Measurements from ENCODE around the gene KLC1. TPM values are rescaled to one million over a fixed set of nuclear protein-coding genes. Genes with fewer than 3 reads are reported as not detected.
"Not testable (repeated sequence)": the region's sequence is repeated elsewhere in the genome, so short reads cannot be mapped to it uniquely, and the experiment has no call there.

Gene KLC1
- total RNA-seq, 2 donors from 2014 or later, result 168 to 287 TPM

- Histone ChIP-seq H3K27ac (no peak overlapping the region), H3K36me3 (peaks cover 3 to 11% of the 10 kb centered on the region in 2 donors), H3K27me3 (replicated peaks; ENCODE audit: insufficient read depth) (no peaks in the 10 kb centered on the region), H3K4me3 (no peak overlapping the region), H3K9me3 (no peaks in the 10 kb centered on the region), H3K4me1 (replicated peaks) (peaks cover 6% of the 10 kb centered on the region)
- TF ChIP-seq POLR2A (IDR thresholded peaks at IDR 0.05) (no peak), CTCF (IDR thresholded peaks at IDR 0.05) (no peak), POLR2AphosphoS5 (IDR thresholded peaks at IDR 0.05) (no peak)
- DNase-seq (ENCODE audit: low spot score), result no peak
- intact Hi-C loops (cut with DNase I), result no loop called here
- 87% methylated on average over 3 of the region's 3 CpGs for WGBS
Measured at GRCh38 chr14:103652806-103653205, 23.8 kb downstream of the KLC1 start.

GRCh38 chr14:103653336-103653735, 24.3 kb downstream of the KLC1 start:
- DNase-seq (ENCODE audit: low spot score); H3K4me1 ChIP-seq (replicated peaks); H3K27ac ChIP-seq; H3K27me3 ChIP-seq (replicated peaks; ENCODE audit: insufficient read depth); H3K9me3 ChIP-seq; H3K4me3 ChIP-seq; intact Hi-C loops (cut with DNase I): not testable (repeated sequence)
- H3K36me3 ChIP-seq, result peaks cover 5 to 11% of the 10 kb centered on the region in 2 donors
- WGBS, result 31% methylated on average over 10 of the region's 10 CpGs

- 51% methylated on average over 4 of the region's 4 CpGs for WGBS
- H3K27ac ChIP-seq, result no peak overlapping the region
- H3K36me3 ChIP-seq, result peaks cover 5 to 11% of the 10 kb centered on the region in 2 donors
- DNase-seq (ENCODE audit: low spot score), result no peak
- no peak for TF ChIP-seq CTCF (IDR thresholded peaks at IDR 0.05)
- TF ChIP-seq POLR2AphosphoS5 (IDR thresholded peaks at IDR 0.05), result no peak
- no peak for TF ChIP-seq POLR2A (IDR thresholded peaks at IDR 0.05)
- H3K4me3 ChIP-seq, result no peak overlapping the region
- intact Hi-C loops (cut with DNase I), result no loop called here
- H3K9me3 ChIP-seq, result no peaks in the 10 kb centered on the region
- H3K27me3 ChIP-seq (replicated peaks; ENCODE audit: insufficient read depth), result no peaks in the 10 kb centered on the region
- peaks cover 6% of the 10 kb centered on the region for H3K4me1 ChIP-seq (replicated peaks)
Measured at GRCh38 chr14:103653805-103654204, 24.8 kb downstream of the KLC1 start.

- H3K36me3 ChIP-seq, result peaks cover 5 to 11% of the 10 kb centered on the region in 2 donors
- no peak overlapping the region for H3K4me3 ChIP-seq
- H3K4me1 ChIP-seq (replicated peaks), result peaks cover 6% of the 10 kb centered on the region
- no peak for DNase-seq (ENCODE audit: low spot score)
- H3K27me3 ChIP-seq (replicated peaks; ENCODE audit: insufficient read depth), result no peaks in the 10 kb centered on the region
- TF ChIP-seq POLR2AphosphoS5 (IDR thresholded peaks at IDR 0.05) (no peak), POLR2A (IDR thresholded peaks at IDR 0.05) (no peak), CTCF (IDR thresholded peaks at IDR 0.05) (no peak)
- H3K27ac ChIP-seq, result no peak overlapping the region
- 42% methylated on average over 6 of the region's 6 CpGs for WGBS
- intact Hi-C loops (cut with DNase I), result no loop called here
- H3K9me3 ChIP-seq, result no peaks in the 10 kb centered on the region
Measured at GRCh38 chr14:103654619-103655018, 25.6 kb downstream of the KLC1 start.

- Histone ChIP-seq H3K27ac (no peak overlapping the region), H3K9me3 (no peaks in the 10 kb centered on the region), H3K4me1 (replicated peaks) (peaks cover 6% of the 10 kb centered on the region), H3K4me3 (no peak overlapping the region), H3K27me3 (replicated peaks; ENCODE audit: insufficient read depth) (no peaks in the 10 kb centered on the region), H3K36me3 (peaks cover 5 to 11% of the 10 kb centered on the region in 2 donors)
- intact Hi-C loops (cut with DNase I), result no loop called here
- WGBS, result 77% methylated on average over 4 of the region's 4 CpGs
- DNase-seq (ENCODE audit: low spot score), result no peak
- no peak for TF ChIP-seq POLR2AphosphoS5 (IDR thresholded peaks at IDR 0.05)
- no peak for TF ChIP-seq POLR2A (IDR thresholded peaks at IDR 0.05)
- TF ChIP-seq CTCF (IDR thresholded peaks at IDR 0.05), result no peak
Measured at GRCh38 chr14:103656031-103656755, 27.2 kb downstream of the KLC1 start.
